Spinal cord (tissue), 10 donors: Measurements from ENCODE around the gene CHD2. TPM values are rescaled to one million over a fixed set of nuclear protein-coding genes. Genes with fewer than 3 reads are reported as not detected.
"Not testable (repeated sequence)": the region's sequence is repeated elsewhere in the genome, so short reads cannot be mapped to it uniquely, and the experiment has no call there.

ENCODE experiments used
- DNase-seq, 6 donors: peaks; one replicate each; pipeline versions ENCODE4 v3.0.0 to v3.0.0-alpha.2; 2013 to 2015; ENCODE audit warnings: low spot score in 6 of 6, low read depth in 4 of 6
- H3K27ac ChIP-seq: one replicate; pipeline ENCODE4 v1.5.1; 2013; ENCODE audit warnings: low read depth, low read length, control low read depth
- H3K27me3 ChIP-seq: one replicate; pipeline ENCODE4 v1.6.1; 2013; ENCODE audit warnings: low read length; ENCODE audit not compliant: control insufficient read depth, insufficient read depth
- H3K36me3 ChIP-seq: one replicate; pipeline ENCODE4 v1.6.1; 2013; ENCODE audit warnings: low read length; ENCODE audit not compliant: control insufficient read depth, insufficient read depth
- H3K4me1 ChIP-seq: one replicate; pipeline ENCODE4 v1.6.1; 2013; ENCODE audit warnings: low read length; ENCODE audit not compliant: control insufficient read depth, insufficient read depth
- H3K4me3 ChIP-seq: one replicate; pipeline ENCODE4 v1.5.1; 2013; ENCODE audit warnings: low read depth, low read length, control low read depth
- H3K9me3 ChIP-seq: one replicate; pipeline ENCODE4 v1.6.1; 2013; ENCODE audit warnings: low read length; ENCODE audit not compliant: control insufficient read depth, insufficient read depth
- WGBS: methylation state at CpG from one replicate; pipeline ENCODE4 v1.1.5; 2013; ENCODE audit warnings: missing lambda C conversion rate; ENCODE audit not compliant: insufficient coverage; 5-methylcytosine and 5-hydroxymethylcytosine counted together
- polyA plus RNA-seq, 2 donors: library from polyadenylated mRNA; unstranded; fragments of 120-200 nt; gene quantifications; one replicate each; pipeline ENCODE4 v1.2.1, GENCODE V29; 2013; ENCODE audit not compliant: insufficient read length in 2 of 2
- total RNA-seq, 2 donors: library from RNA; depleted of rRNA in 1 of 2; stranded (reverse); fragments of 120-200 nt in 1 of 2; fragments of >200 nt in 1 of 2; gene quantifications; one replicate each; pipeline versions ENCODE4 v1.2.3 to v1.2.4, GENCODE V29; 2013 to 2014
- donor health status: healthy.

Gene CHD2
- total and polyA plus RNA-seq, 4 donors = 102 to 174 (median 105) TPM

- Histone ChIP-seq H3K4me1 (peaks cover 52% of the 10 kb centered on the region), H3K9me3 (no peaks in the 10 kb centered on the region), H3K36me3 (peaks cover 9% of the 10 kb centered on the region), H3K27me3 (no peaks in the 10 kb centered on the region), H3K4me3 (no peak overlapping the region), H3K27ac (no peak overlapping the region)
- DNase-seq = no peak
- 46% methylated on average over 3 of the region's 7 CpGs for WGBS
Observed at GRCh38 chr15:93034512-93034911, 134.4 kb downstream of the CHD2 start.

- H3K27ac ChIP-seq = no peak overlapping the region
- no peaks in the 10 kb centered on the region for H3K27me3 ChIP-seq
- WGBS = 81% methylated on average over 18 of the region's 18 CpGs
- no peak for DNase-seq
- no peak overlapping the region for H3K4me3 ChIP-seq
- no peaks in the 10 kb centered on the region for H3K9me3 ChIP-seq
- H3K4me1 ChIP-seq = peaks cover 49% of the 10 kb centered on the region
- H3K36me3 ChIP-seq = peaks cover 8% of the 10 kb centered on the region
Observed at GRCh38 chr15:93035092-93035915, 135.2 kb downstream of the CHD2 start.

GRCh38 chr15:93035953-93036810, 136.1 kb downstream of the CHD2 start:
- Histone ChIP-seq H3K27me3 (no peaks in the 10 kb centered on the region), H3K36me3 (peaks cover 8% of the 10 kb centered on the region), H3K27ac (no peak overlapping the region), H3K4me3 (no peak overlapping the region), H3K9me3 (no peaks in the 10 kb centered on the region), H3K4me1 (peaks cover 49% of the 10 kb centered on the region)
- DNase-seq = peak in 1 of 6 donors; percentile 66
- 80% methylated on average over 25 of the region's 32 CpGs for WGBS

- no peaks in the 10 kb centered on the region for H3K27me3 ChIP-seq
- peaks cover 12% of the 10 kb centered on the region for H3K36me3 ChIP-seq
- peaks cover 56% of the 10 kb centered on the region for H3K4me1 ChIP-seq
- peak in 5 of 6 donors; percentile 77 to 93 (median 83) for DNase-seq
- 48% methylated on average over 19 of the region's 29 CpGs for WGBS
- H3K27ac ChIP-seq = peak overlapping the region; percentile 82
- H3K9me3 ChIP-seq = no peaks in the 10 kb centered on the region
- no peak overlapping the region for H3K4me3 ChIP-seq
Observed at GRCh38 chr15:93036951-93037819, 137.1 kb downstream of the CHD2 start.

- H3K27ac ChIP-seq = peak overlapping the region; percentile 82
- peaks cover 21% of the 10 kb centered on the region for H3K36me3 ChIP-seq
- no peaks in the 10 kb centered on the region for H3K9me3 ChIP-seq
- H3K4me1 ChIP-seq = peaks cover 65% of the 10 kb centered on the region
- DNase-seq = no peak
- no peak overlapping the region for H3K4me3 ChIP-seq
- H3K27me3 ChIP-seq = no peaks in the 10 kb centered on the region
- 53% methylated on average over 14 of the region's 20 CpGs for WGBS
Observed at GRCh38 chr15:93037820-93038705, 137.9 kb downstream of the CHD2 start.

GRCh38 chr15:93039562-93040287, 139.6 kb downstream of the CHD2 start:
- not testable (repeated sequence) for H3K9me3 ChIP-seq, H3K27ac ChIP-seq, H3K27me3 ChIP-seq, DNase-seq, H3K4me3 ChIP-seq
- Histone ChIP-seq H3K36me3 (peaks cover 37% of the 10 kb centered on the region), H3K4me1 (peaks cover 81% of the 10 kb centered on the region)
- 95% methylated on average over 11 of the region's 13 CpGs for WGBS

- Histone ChIP-seq H3K27me3 (no peaks in the 10 kb centered on the region), H3K36me3 (peaks cover 45% of the 10 kb centered on the region), H3K27ac (peak overlapping the region; percentile 54), H3K9me3 (no peaks in the 10 kb centered on the region), H3K4me1 (peaks cover 88% of the 10 kb centered on the region), H3K4me3 (no peak overlapping the region)
- 56% methylated on average over 17 of the region's 20 CpGs for WGBS
- DNase-seq = peak in 2 of 6 donors; percentile 51 to 69
Observed at GRCh38 chr15:93040288-93041158, 140.4 kb downstream of the CHD2 start.
